Osteoblast (primary cell): ENCODE measurements around the gene CHCHD3. TPM values are rescaled to one million over a fixed set of nuclear protein-coding genes. Genes with fewer than 3 reads are reported as not detected.

Source experiments
- DNase-seq: peaks from one replicate; pipeline ENCODE4 v3.0.0; 2011; ENCODE audit warnings: low spot score, mixed read lengths; ENCODE audit not compliant: insufficient read length; ENCODE audit errors: missing footprints
- H2AFZ ChIP-seq: 2 replicates; pipeline ENCODE4 v1.6.0; 2011; ENCODE audit warnings: mild to moderate bottlenecking, low read length
- H3K27ac ChIP-seq: 2 replicates; pipeline ENCODE4 v1.5.1; 2011; ENCODE audit warnings: mild to moderate bottlenecking, low read depth, low read length, moderate library complexity
- H3K27me3 ChIP-seq: 2 replicates; pipeline ENCODE4 v1.6.0; 2012; ENCODE audit warnings: mild to moderate bottlenecking, control low read depth, inconsistent platforms, low read length, moderate library complexity; ENCODE audit not compliant: insufficient read depth
- H3K36me3 ChIP-seq: 2 replicates; pipeline ENCODE4 v1.5.1; 2011; ENCODE audit warnings: mild to moderate bottlenecking, low read length, control low read depth, moderate library complexity; ENCODE audit not compliant: insufficient read depth
- H3K4me1 ChIP-seq: 2 replicates; pipeline ENCODE4 v1.5.1; 2011; ENCODE audit warnings: mild to moderate bottlenecking, low read length, control low read depth, moderate library complexity; ENCODE audit not compliant: insufficient read depth
- H3K4me2 ChIP-seq: 2 replicates; pipeline ENCODE4 v1.6.0; 2011; ENCODE audit warnings: mild to moderate bottlenecking, low read length; ENCODE audit not compliant: insufficient read depth
- H3K4me3 ChIP-seq: fragments of 200-600 bp; sonication (generic); 3 replicates; pipeline ENCODE4 v1.5.1; 2012; ENCODE audit warnings: mild to moderate bottlenecking, low read length, inconsistent platforms; ENCODE audit not compliant: insufficient read depth
- H3K79me2 ChIP-seq: 2 replicates; pipeline ENCODE4 v1.6.0; 2012; ENCODE audit warnings: mild to moderate bottlenecking, low read length, control low read depth, inconsistent platforms; ENCODE audit not compliant: insufficient read depth
- H3K9me3 ChIP-seq: 2 replicates; pipeline ENCODE4 v1.5.1; 2011; ENCODE audit warnings: low read depth, low read length, control low read depth
- H4K20me1 ChIP-seq: 2 replicates; pipeline ENCODE4 v1.6.0; 2012; ENCODE audit warnings: mild to moderate bottlenecking, low read length, control low read depth; ENCODE audit not compliant: insufficient read depth
- total RNA-seq: library from RNA; depleted of rRNA; stranded (reverse); fragments of >200 nt; gene quantifications from 2 replicates; pipeline ENCODE4 v1.2.3, GENCODE V29; 2012
- TF ChIP-seq, protein P1 (sequence below): IDR thresholded peaks from 2 replicates; pipeline ENCODE4 v1.5.1; 2011; ENCODE audit warnings: mild to moderate bottlenecking, low read depth, low read length, moderate library complexity; ENCODE audit errors: extremely low read depth

The CHCHD3 gene
- total RNA-seq, 1 donor: 89.8 TPM

DNA sequence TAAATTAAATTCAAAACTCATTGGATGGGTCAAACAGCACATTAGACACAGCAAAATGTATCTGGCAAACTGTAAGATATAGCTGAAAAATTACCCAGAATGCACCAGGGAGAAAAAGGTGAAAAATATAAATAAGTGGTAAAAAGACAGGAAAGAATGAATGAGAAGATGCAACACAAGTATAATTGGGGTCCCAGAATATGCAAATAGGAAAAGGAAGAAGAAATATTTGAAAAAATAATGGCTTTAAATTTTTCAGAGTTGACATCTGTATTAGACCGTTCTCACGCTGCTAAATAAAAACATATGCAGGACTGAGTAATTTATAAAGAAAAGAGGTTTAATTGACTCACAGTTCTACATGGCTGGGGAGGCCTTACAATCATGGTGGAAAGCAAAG, 337.9 kb downstream of the CHCHD3 start:
- H3K9me3 ChIP-seq: peaks cover 1% of the 10 kb centered on the region
- no peak overlapping the region for H3K4me3 ChIP-seq
- no peaks in the 10 kb centered on the region for H3K27me3 ChIP-seq
- no peaks in the 10 kb centered on the region for H4K20me1 ChIP-seq
- no peaks in the 10 kb centered on the region for H3K36me3 ChIP-seq
- H3K79me2 ChIP-seq: no peaks in the 10 kb centered on the region
- DNase-seq: no peak
- H3K4me2 ChIP-seq: no peak overlapping the region
- H3K4me1 ChIP-seq: peaks cover 29% of the 10 kb centered on the region
- H3K27ac ChIP-seq: no peak overlapping the region
- no peak overlapping the region for H2AFZ ChIP-seq
- TF ChIP-seq, protein P1, sequence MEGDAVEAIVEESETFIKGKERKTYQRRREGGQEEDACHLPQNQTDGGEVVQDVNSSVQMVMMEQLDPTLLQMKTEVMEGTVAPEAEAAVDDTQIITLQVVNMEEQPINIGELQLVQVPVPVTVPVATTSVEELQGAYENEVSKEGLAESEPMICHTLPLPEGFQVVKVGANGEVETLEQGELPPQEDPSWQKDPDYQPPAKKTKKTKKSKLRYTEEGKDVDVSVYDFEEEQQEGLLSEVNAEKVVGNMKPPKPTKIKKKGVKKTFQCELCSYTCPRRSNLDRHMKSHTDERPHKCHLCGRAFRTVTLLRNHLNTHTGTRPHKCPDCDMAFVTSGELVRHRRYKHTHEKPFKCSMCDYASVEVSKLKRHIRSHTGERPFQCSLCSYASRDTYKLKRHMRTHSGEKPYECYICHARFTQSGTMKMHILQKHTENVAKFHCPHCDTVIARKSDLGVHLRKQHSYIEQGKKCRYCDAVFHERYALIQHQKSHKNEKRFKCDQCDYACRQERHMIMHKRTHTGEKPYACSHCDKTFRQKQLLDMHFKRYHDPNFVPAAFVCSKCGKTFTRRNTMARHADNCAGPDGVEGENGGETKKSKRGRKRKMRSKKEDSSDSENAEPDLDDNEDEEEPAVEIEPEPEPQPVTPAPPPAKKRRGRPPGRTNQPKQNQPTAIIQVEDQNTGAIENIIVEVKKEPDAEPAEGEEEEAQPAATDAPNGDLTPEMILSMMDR: no peak

GRCh38 chr7:132742189-132742612, 339.7 kb downstream of the CHCHD3 start:
- no peak overlapping the region for H2AFZ ChIP-seq
- no peak overlapping the region for H3K4me3 ChIP-seq
- H3K4me1 ChIP-seq: peaks cover 44% of the 10 kb centered on the region

GRCh38 chr7:132740176-132740575, 341.7 kb downstream of the CHCHD3 start:
- TF ChIP-seq, protein P1: no peak
- no peaks in the 10 kb centered on the region for H3K27me3 ChIP-seq
- H4K20me1 ChIP-seq: no peaks in the 10 kb centered on the region
- no peaks in the 10 kb centered on the region for H3K36me3 ChIP-seq
- no peaks in the 10 kb centered on the region for H3K79me2 ChIP-seq
- no peak for DNase-seq
- H3K9me3 ChIP-seq: peaks cover 1% of the 10 kb centered on the region
- H2AFZ ChIP-seq: no peak overlapping the region
- H3K4me1 ChIP-seq: peaks cover 44% of the 10 kb centered on the region
- no peak overlapping the region for H3K4me3 ChIP-seq
- peak overlapping the region; percentile 12 for H3K4me2 ChIP-seq
- H3K27ac ChIP-seq: peak overlapping the region; percentile 11

More at GRCh38 chr7:132742189-132742612, 339.7 kb downstream of the CHCHD3 start:
- DNase-seq: peak; percentile 86
- H3K27ac ChIP-seq: peak overlapping the region; percentile 88
- no peaks in the 10 kb centered on the region for H4K20me1 ChIP-seq
- peak overlapping the region; percentile 46 for H3K4me2 ChIP-seq
- H3K36me3 ChIP-seq: no peaks in the 10 kb centered on the region
- TF ChIP-seq, protein P1: no peak
- no peaks in the 10 kb centered on the region for H3K79me2 ChIP-seq
- no peaks in the 10 kb centered on the region for H3K27me3 ChIP-seq
- peaks cover 1% of the 10 kb centered on the region for H3K9me3 ChIP-seq

- Histone ChIP-seq H3K9me3 (peaks cover 1% of the 10 kb centered on the region), H3K4me2 (peak overlapping the region; percentile 12), H3K4me1 (peaks cover 44% of the 10 kb centered on the region), H3K79me2 (no peaks in the 10 kb centered on the region), H3K4me3 (no peak overlapping the region), H2AFZ (no peak overlapping the region), H3K27me3 (no peaks in the 10 kb centered on the region), H3K27ac (peak overlapping the region; percentile 53), H4K20me1 (no peaks in the 10 kb centered on the region), H3K36me3 (no peaks in the 10 kb centered on the region)
- peak; percentile 29 for DNase-seq
- TF ChIP-seq, protein P1: no peak
Measured at GRCh38 chr7:132739271-132739955, 342.5 kb downstream of the CHCHD3 start.
